Measurements from ENCODE around the gene IRF2BPL.
A peak's percentile ranks its signal among the peaks of the same experiment; 100 is the strongest.

The IRF2BPL gene

GRCh38 chr14:77053046-77053841 is 24.7 kb upstream of the IRF2BPL start:
- DNase-seq (ENCODE audit: low spot score), result peak; percentile 84

- no peak for DNase-seq (ENCODE audit: low spot score)
These were observed 24.0 kb upstream of the IRF2BPL start for GRCh38 chr14:77052281-77053044.

GRCh38 chr14:77051116-77051515 is 22.6 kb upstream of the IRF2BPL start:
- no peak for DNase-seq (ENCODE audit: low spot score)

DNA sequence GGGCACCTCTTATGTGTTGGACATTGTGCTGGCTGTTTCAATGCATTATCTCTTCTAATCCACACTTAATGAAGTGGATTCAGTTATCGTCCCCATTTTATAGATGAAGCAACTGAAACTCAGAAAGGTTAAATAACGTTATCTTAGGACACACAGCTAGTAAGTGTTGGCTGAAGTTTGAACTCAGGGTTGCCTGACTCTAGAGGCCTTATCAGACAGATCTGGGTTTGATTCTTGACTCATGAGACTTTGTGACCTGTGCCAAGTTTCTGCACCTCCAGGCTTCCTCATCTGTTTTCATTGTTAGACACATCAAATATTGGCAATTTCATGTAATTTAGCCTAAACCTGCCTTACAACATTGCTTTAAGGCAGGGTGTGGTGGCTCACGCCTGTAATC is 18.2 kb upstream of the IRF2BPL start:
- no peak for DNase-seq (ENCODE audit: low spot score)

GRCh38 chr14:77045238-77046162 is 17.0 kb upstream of the IRF2BPL start:
- no peak for DNase-seq (ENCODE audit: low spot score)

- no peak for DNase-seq (ENCODE audit: low spot score)
These were observed 16.3 kb upstream of the IRF2BPL start for GRCh38 chr14:77044783-77045237.

GRCh38 chr14:77043984-77044485 is 15.5 kb upstream of the IRF2BPL start:
- DNase-seq (ENCODE audit: low spot score), result peak; percentile 34

DNA sequence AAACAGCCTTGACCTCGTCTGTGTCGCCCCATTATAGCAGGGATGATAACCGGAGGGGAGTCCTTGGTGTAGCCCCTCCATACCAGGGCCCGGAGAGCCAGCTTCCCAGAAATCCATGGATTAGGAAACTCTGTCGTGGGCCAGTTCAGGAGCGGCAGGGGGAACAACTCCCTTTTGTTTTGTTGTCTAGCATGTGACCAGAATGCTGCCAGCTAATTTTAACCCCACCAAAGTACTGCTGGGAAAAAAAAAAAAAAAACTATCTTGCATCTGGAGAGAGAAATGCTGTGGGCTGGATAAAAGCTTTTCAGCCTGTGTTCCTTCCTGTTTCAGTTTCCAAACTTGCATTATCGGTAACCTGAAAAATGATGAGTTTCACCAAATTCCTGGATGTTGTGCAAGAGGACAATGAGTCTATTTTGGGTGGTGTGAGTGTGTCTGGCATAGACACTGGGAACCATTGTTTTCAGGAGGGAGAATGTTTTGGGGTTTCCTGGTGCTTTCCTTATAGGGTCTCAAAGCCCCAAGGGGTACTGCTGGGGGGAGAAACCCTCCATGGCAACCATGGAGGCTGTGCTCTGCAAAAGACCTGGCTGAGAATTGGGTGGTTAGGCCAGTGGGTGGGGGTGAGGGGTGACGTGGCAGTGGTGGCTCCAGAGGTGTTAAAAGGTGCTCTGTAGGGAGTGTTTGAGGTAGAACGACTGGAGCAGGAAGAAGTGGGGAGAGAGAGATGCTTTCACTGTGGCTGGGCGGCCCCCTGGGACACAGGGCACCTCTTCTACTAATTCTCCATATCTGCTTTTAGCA is 14.9 kb upstream of the IRF2BPL start:
- DNase-seq (ENCODE audit: low spot score), result peak; percentile 61

DNA sequence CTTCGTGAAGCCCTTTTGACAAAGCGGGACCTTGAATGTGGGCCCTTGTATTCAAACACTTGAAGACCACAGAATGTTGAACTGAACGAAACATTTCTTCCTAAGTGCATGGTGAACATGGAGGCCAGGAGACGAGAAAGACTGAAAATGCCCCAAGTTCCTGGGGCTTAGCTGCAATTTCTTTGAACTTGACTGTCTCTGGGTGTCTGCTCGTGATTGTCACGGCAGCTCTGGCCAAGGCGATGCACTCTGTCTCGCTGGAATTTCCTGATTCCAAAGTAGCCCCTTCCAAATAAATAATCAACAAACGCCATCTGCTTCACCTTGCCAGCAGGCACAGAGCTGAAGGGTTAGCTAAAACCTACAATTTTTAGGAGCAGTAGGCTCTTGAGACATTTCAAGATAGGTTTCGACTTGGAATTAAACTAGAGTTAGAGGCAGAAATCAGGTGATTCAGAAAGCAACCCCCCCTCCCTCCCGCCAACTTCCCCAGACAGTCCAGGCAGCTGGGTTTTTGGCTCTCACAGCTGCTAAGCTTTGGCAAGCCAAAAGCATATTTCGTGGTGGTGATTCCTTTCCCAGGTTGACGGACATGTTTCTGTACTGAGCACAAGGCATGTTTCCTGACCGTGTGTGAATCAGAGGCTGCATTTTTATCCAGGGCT is 13.5 kb upstream of the IRF2BPL start:
- DNase-seq (ENCODE audit: low spot score), result peak; percentile 57

DNA sequence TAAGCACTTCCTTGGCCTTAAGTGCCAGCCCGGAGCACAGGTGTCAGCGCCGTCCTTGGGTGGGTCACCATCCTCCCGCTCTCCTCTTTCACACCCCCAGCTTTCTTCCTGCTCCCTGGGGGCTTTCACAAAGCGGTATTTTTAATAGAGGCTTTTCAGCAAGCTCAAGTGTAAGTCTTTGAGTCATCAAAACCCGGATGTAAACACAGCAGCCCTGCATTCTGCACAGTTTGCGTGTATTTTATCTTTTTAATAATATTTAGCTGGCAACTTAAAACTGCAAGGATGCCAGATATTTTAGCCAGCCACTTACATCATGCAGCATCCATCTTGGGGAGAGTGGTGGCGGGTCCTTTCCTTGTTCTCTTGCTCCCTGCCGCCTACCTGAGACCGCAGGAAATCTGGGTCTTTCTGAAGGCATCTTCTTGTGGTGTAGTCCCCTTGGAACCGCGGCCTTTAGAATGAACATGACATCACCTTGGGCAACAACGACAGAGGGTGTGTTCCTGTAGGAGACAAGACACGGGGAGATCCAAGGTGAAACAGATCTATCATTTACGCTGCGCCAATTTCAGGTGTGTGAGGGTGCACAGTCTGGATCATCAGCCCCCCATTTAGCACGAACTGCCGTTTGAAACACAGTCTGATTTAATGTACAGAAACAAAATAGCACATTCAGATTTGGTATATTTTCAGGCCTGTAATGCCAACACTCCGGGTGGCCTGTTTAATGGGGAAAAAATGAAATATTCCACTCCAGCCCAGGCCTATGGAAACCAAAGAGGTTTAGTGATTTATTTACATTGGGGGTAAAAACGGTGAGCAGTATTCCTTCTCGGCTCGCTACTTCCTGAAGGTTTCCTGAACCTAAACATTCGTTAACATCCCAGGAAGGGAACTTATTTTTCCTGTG is 12.5 kb upstream of the IRF2BPL start:
- DNase-seq (ENCODE audit: low spot score), result no peak

DNA sequence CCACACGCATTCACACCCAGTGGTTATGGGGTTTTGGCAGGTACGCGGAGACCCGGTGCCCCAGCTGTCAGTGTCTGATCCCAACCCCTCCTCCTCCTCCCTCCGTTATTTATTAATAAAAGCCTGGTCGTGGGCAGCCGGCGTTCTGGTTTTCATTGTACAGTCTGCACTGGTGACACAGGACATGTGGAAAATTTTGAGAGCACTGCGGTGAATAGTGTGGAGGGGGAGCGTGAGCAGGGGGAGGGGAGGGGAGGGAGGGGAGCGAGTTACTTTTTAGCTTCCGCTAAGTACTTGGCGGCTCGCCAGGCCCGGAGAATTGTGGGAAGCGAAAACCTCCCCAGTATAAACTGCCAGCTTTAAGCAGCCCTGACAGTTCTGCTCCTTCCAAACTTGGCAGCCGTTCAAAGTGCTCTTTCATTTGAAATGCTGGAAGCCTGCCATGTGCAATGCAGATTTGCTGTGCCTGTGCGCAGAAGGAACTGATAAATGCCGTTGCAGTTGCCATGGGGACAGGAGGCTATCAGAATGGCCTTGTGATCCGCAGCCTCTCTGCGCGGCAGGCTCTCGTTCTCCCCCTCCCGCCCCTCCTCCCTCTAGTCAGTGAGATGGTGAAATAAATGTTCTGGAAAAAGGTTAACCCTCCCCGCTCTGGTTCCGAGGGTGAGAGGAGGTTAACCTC is 11.7 kb upstream of the IRF2BPL start:
- DNase-seq (ENCODE audit: low spot score), result peak; percentile 99

- peak; percentile 71 for DNase-seq (ENCODE audit: low spot score)
These were observed 11.0 kb upstream of the IRF2BPL start for GRCh38 chr14:77039285-77040058.

DNA sequence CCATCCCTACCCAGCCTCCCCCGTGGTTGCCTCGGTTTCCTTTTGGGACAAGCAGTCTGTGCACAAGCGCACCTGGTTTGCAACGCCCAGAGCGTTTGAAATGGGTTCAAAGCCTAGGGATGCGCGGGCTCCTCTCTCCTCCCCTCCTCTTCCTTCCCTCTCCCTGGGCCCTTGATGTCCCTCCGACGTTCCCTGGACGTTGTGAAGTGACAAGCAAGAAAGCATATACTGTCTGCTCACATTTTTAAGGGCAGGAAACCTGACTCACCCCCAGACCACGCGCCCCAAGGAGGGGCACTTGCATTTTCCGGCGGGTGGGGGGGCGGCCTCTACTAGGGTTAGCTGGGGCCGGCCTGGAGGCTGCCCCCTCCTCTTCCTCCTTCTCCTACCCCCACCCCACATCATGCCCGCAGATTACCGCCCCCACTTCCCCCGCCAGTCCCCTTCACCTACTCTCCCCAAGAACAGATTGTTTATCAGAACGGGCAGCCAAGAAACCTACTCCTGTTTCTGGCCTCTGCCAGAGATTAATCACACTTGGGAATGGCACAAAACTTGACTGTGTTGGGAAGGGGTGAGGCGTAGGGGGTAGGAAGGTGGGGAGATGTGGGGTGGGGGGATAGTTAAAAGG is 9.5 kb upstream of the IRF2BPL start:
- DNase-seq (ENCODE audit: low spot score), result no peak

- DNase-seq (ENCODE audit: low spot score), result no peak
These were observed 8.9 kb upstream of the IRF2BPL start for GRCh38 chr14:77037215-77037937.

DNA sequence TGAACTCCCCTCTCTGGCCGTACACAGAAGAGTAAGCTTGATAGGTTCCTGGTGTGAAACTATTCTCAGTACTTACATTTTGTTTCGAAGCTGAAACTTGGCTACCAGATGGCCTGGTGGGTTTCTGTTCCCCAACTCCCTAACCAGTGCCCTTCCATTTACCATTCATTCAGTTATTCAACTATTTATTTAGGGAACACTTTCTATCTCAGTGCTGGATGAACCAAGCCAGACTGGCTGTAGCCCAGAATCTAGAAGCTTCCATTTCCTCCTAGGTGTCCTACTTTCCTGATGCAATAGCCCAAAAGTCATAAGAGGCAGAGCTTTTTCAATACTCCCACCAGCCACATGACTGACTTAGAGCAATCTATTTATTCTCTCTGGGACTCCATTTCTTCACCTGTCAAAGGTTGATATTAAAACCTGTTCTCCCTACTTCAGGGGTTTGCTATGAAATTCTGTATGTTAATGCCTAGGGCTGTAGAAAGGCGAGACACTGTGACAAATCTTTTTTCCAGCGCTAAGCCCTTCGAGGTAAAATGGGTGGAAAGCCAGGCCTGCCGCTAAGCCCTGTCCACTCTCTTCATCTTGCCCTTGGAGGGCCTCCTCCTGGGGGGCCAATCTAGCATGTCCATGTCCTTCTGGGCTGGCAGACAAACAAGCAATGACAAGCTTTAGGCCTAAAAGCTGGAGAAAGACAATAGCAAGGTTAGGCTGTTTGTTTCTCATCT is 8.1 kb upstream of the IRF2BPL start:
- DNase-seq (ENCODE audit: low spot score), result peak; percentile 38

DNA sequence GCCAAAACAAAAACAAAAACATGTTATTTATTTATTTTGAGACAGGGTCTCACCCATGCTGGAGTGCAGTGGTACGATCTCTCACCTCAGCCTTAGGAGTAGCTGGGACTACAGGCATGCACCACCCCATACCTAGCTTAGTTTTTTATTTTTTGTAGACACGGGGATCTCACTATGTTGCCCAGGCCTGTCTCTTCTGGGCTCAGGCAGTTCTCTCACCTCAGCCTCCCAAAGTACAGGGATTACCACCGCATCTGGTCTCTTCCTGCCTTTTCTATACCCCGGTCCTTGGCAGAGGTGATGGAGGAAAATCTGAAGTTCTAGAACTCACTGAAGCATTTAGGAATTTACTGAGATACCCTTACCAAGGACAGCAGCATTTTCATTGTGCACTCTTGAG is 6.8 kb upstream of the IRF2BPL start:
- no peak for DNase-seq (ENCODE audit: low spot score)

All from NAMALWA (cell line).